ENCODE measurements around the gene ESR2.
"Not testable (repeated sequence)": the region's sequence is repeated elsewhere in the genome, so short reads cannot be mapped to it uniquely, and the experiment has no call there.

ESR2 gene

GRCh38 chr14:64215978-64216377 lies 78.2 kb downstream of the ESR2 start:
- no peak overlapping the region for H3K27ac ChIP-seq

GRCh38 chr14:64215274-64215673 lies 78.9 kb downstream of the ESR2 start:
- no peak for TF ChIP-seq CTCF (IDR thresholded peaks at IDR 0.05)
- no peaks in the 10 kb centered on the region for H3K4me1 ChIP-seq
- no peaks in the 10 kb centered on the region for H3K9me3 ChIP-seq
- no peak overlapping the region for H3K4me3 ChIP-seq
- H3K27me3 ChIP-seq = no peaks in the 10 kb centered on the region
- H3K27ac ChIP-seq = no peak overlapping the region
- intact Hi-C loops (cut with DNase I; ENCODE audit: low total_unique reads) = no loop called here
- peaks cover 74 to 100% (median 94%) of the 10 kb centered on the region in 3 donors for H3K36me3 ChIP-seq
- no peak for DNase-seq

More at GRCh38 chr14:64215978-64216377, 78.2 kb downstream of the ESR2 start:
- no peaks in the 10 kb centered on the region for H3K4me1 ChIP-seq
- no peak for TF ChIP-seq CTCF (IDR thresholded peaks at IDR 0.05)
- H3K4me3 ChIP-seq = no peak overlapping the region
- H3K36me3 ChIP-seq = peaks cover 77 to 100% (median 94%) of the 10 kb centered on the region in 3 donors
- DNase-seq = no peak
- H3K9me3 ChIP-seq = no peaks in the 10 kb centered on the region
- intact Hi-C loops (cut with DNase I; ENCODE audit: low total_unique reads) = no loop called here
- H3K27me3 ChIP-seq = no peaks in the 10 kb centered on the region

- Histone ChIP-seq H3K27me3 (no peaks in the 10 kb centered on the region), H3K4me3 (no peak overlapping the region), H3K36me3 (peaks cover 76 to 100% (median 94%) of the 10 kb centered on the region in 3 donors), H3K9me3 (no peaks in the 10 kb centered on the region), H3K4me1 (no peaks in the 10 kb centered on the region), H3K27ac (no peak overlapping the region)
- TF ChIP-seq CTCF (IDR thresholded peaks at IDR 0.05) = no peak
- intact Hi-C loops (cut with DNase I; ENCODE audit: low total_unique reads) = no loop called here
- DNase-seq = no peak
Measured at GRCh38 chr14:64213853-64214570, 80.2 kb downstream of the ESR2 start.

- Histone ChIP-seq H3K36me3 (peaks cover 84 to 100% (median 95%) of the 10 kb centered on the region in 3 donors), H3K27me3 (no peaks in the 10 kb centered on the region), H3K4me3 (no peak overlapping the region), H3K27ac (no peak overlapping the region), H3K9me3 (no peaks in the 10 kb centered on the region), H3K4me1 (no peaks in the 10 kb centered on the region)
- no peak for TF ChIP-seq CTCF (IDR thresholded peaks at IDR 0.05)
- intact Hi-C loops (cut with DNase I; ENCODE audit: low total_unique reads) = no loop called here
- no peak for DNase-seq
Measured at GRCh38 chr14:64213086-64213485, 81.1 kb downstream of the ESR2 start.

- DNase-seq = no peak
- H3K36me3 ChIP-seq = peaks cover 84 to 100% (median 94%) of the 10 kb centered on the region in 3 donors
- H3K4me3 ChIP-seq = no peak overlapping the region
- intact Hi-C loops (cut with DNase I; ENCODE audit: low total_unique reads) = no loop called here
- H3K27me3 ChIP-seq = no peaks in the 10 kb centered on the region
- H3K4me1 ChIP-seq = no peaks in the 10 kb centered on the region
- no peak for TF ChIP-seq CTCF (IDR thresholded peaks at IDR 0.05)
- H3K9me3 ChIP-seq = no peaks in the 10 kb centered on the region
- no peak overlapping the region for H3K27ac ChIP-seq
Measured at GRCh38 chr14:64212666-64213065, 81.5 kb downstream of the ESR2 start.

- DNase-seq; H3K4me1 ChIP-seq; H3K9me3 ChIP-seq; intact Hi-C loops (cut with DNase I; ENCODE audit: low total_unique reads); H3K27me3 ChIP-seq; H3K27ac ChIP-seq; H3K4me3 ChIP-seq: not testable (repeated sequence)
- peaks cover 73 to 83% (median 77%) of the 10 kb centered on the region in 3 donors for H3K36me3 ChIP-seq
Measured at GRCh38 chr14:64210912-64211311, 83.3 kb downstream of the ESR2 start.

Data from tibial artery (tissue), 4 donors.